A673 (cell line): ENCODE data around the gene ADH1A. TPM values are rescaled to one million over a fixed set of nuclear protein-coding genes. Genes with fewer than 3 reads are reported as not detected.
"Not testable (repeated sequence)": the region's sequence is repeated elsewhere in the genome, so short reads cannot be mapped to it uniquely, and the experiment has no call there.

Experiments used
- BruUV-seq: library from RNA; stranded (reverse); fragments of 400-500 nt; replicated peaks from 2 replicates; lab custom pipeline; 2021; lab: Mats Ljungman, UMichigan
- CTCF ChIA-PET: fragments of 300-600 bp; sonication (Branson Sonifier 250); formaldehyde crosslinking; loops from one replicate; lab custom pipeline; 2022; ENCODE audit warnings: antibody characterized with exemption; lab: Charles Lee
- POLR2A ChIA-PET: fragments of 300-600 bp; sonication (Branson Sonifier 250); formaldehyde crosslinking; loops from one replicate; lab custom pipeline; 2022; ENCODE audit warnings: antibody characterized with exemption; ENCODE audit not compliant: low non-redundant PET; lab: Charles Lee
- DNase-seq: peaks from one replicate; pipeline ENCODE4 v3.0.0-alpha.2; 2015; ENCODE audit warnings: low spot score
- H3K27ac ChIP-seq: fragments of 200-600 bp; sonication (generic); 2 replicates; pipeline ENCODE4 v1.5.1; 2016; ENCODE audit warnings: mixed run types, low read depth, mild to moderate bottlenecking, mixed read lengths, antibody characterized with exemption, low read length; ENCODE audit not compliant: poor library complexity, severe bottlenecking
- H3K27me3 ChIP-seq: fragments of 200-600 bp; sonication (generic); replicated peaks from 2 replicates; pipeline ENCODE4 v1.6.1; 2017; ENCODE audit warnings: mixed run types, low read depth, mild to moderate bottlenecking, mixed read lengths, antibody characterized with exemption, low read length; ENCODE audit not compliant: insufficient read depth, poor library complexity
- H3K36me3 ChIP-seq: fragments of 200-600 bp; sonication (generic); 2 replicates; pipeline ENCODE4 v1.6.1; 2016; ENCODE audit warnings: mixed run types, mild to moderate bottlenecking, mixed read lengths, antibody characterized with exemption, low read length; ENCODE audit not compliant: insufficient read depth, poor library complexity, severe bottlenecking
- H3K4me1 ChIP-seq: fragments of 200-600 bp; sonication (generic); 2 replicates; pipeline ENCODE4 v1.6.1; 2017; ENCODE audit warnings: mixed run types, mild to moderate bottlenecking, mixed read lengths, antibody characterized with exemption, low read length; ENCODE audit not compliant: insufficient read depth, poor library complexity, severe bottlenecking
- H3K4me3 ChIP-seq: fragments of 200-600 bp; sonication (generic); 2 replicates; pipeline ENCODE4 v1.5.1; 2016; ENCODE audit warnings: low read depth, mixed run types, mild to moderate bottlenecking, mixed read lengths, low read length; ENCODE audit not compliant: poor library complexity, severe bottlenecking
- H3K9me3 ChIP-seq: fragments of 200-600 bp; sonication (generic); 2 replicates; pipeline ENCODE4 v1.6.1; 2016; ENCODE audit warnings: mixed run types, low read depth, mild to moderate bottlenecking, mixed read lengths, antibody characterized with exemption, low read length; ENCODE audit not compliant: poor library complexity, severe bottlenecking
- CTCF ChIP-seq: fragments of 300-800, 200-600 bp; sonication (generic); conservative IDR thresholded peaks from 2 replicates; pipeline ENCODE4 v1.5.1; 2017; ENCODE audit warnings: low read depth, mild to moderate bottlenecking, antibody characterized with exemption, low read length, moderate library complexity, mixed read lengths
- EZH2 ChIP-seq: fragments of 200-600 bp; sonication (generic); IDR thresholded peaks from 2 replicates; pipeline ENCODE4 v1.6.1; 2017; ENCODE audit warnings: borderline replicate concordance, low read depth, mild to moderate bottlenecking, mixed read lengths, antibody characterized with exemption, low read length; ENCODE audit not compliant: poor library complexity, severe bottlenecking
- intact Hi-C: fragments of 100-400 bp; cut with micrococcal nuclease; formaldehyde crosslinking; loops from one replicate; pipeline ENCODE4 v1.10.0; 2022; ENCODE audit not compliant: unreplicated experiment
- total RNA-seq: library from RNA; stranded (reverse); gene quantifications from 2 replicates; pipeline ENCODE4 v1.2.3, GENCODE V29; 2021

ADH1A gene
- total RNA-seq, 1 experiment from 2014 or later = not detected

DNA sequence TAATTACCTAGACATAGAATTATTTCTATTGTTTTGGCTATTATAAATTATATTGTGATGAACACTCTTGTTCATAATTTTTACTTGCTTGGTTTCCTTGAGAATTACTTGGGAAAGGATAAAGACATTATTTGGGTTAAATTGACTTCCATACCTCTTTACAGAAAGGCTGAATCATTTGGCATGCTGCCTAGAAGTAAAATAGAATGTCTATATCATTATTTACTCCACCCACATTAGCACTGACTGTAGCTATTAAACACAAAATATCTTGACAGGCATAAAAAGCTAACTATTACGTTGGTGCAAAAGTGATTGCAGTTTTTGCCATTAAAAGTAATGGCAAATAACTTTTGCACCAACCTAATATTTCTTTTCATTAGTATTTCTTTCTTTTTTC lies 42.1 kb downstream of the ADH1A start:
- no peak for TF ChIP-seq EZH2
- no peak for TF ChIP-seq CTCF
- no TSS peak for BruUV-seq

GRCh38 chr4:99235955-99236354 lies 54.8 kb downstream of the ADH1A start:
- no peaks in the 10 kb centered on the region for H3K4me1 ChIP-seq
- no peak overlapping the region for H3K27ac ChIP-seq
- TF ChIP-seq CTCF (no peak), EZH2 (no peak)
- no peaks in the 10 kb centered on the region for H3K36me3 ChIP-seq
- ChIA-PET CTCF (no interaction called here), POLR2A (no interaction called here)
- intact Hi-C loops = no loop called here
- no peak overlapping the region for H3K4me3 ChIP-seq
- no TSS peak for BruUV-seq
- H3K9me3 ChIP-seq = no peaks in the 10 kb centered on the region
- H3K27me3 ChIP-seq = peaks cover 5% of the 10 kb centered on the region
- no peak for DNase-seq

More for the DNA sequence above, 42.1 kb downstream of the ADH1A start:
- POLR2A ChIA-PET = no interaction called here
- Histone ChIP-seq H3K4me3 (no peak overlapping the region), H3K27me3 (no peaks in the 10 kb centered on the region), H3K4me1 (no peaks in the 10 kb centered on the region), H3K9me3 (no peaks in the 10 kb centered on the region), H3K36me3 (no peaks in the 10 kb centered on the region), H3K27ac (no peak overlapping the region)
- CTCF ChIA-PET = no interaction called here
- intact Hi-C loops = no loop called here
- peak; percentile 9 for DNase-seq

DNA sequence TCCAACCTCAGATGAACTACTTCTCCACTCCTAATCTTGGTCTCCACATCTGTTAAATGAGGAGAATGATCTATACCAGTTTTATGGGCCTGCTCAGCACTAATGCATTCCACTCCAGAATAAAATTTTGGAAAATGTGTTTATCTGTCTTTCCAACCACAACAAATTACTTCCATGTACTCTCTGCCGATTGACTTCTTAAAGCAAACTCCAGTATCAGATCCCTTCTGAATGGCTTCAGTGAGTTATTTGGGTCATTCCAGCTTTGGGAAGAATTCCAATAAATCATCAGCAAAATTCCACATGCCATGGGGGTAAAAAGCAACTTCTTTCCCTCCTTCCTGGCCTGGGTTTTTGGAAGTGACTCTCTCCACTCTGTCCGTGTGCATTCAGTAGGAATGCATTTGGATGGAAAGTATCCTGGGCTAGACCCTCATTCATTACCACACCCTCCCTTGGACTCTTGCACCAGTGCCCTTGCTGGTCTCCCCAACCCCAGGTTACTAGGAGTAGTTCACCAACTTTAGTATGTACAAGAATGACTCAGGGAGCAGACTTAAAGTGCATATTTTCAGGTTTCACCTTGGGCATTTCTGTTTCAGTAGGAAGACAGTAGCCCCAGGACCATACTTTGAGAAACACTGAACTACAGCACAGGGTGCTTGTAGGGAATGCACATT lies 56.3 kb downstream of the ADH1A start:
- H3K4me1 ChIP-seq = no peaks in the 10 kb centered on the region
- H3K4me3 ChIP-seq = no peak overlapping the region
- POLR2A ChIA-PET = no interaction called here
- BruUV-seq = no TSS peak
- no peaks in the 10 kb centered on the region for H3K9me3 ChIP-seq
- H3K27ac ChIP-seq = no peak overlapping the region
- DNase-seq = no peak
- peaks cover 5% of the 10 kb centered on the region for H3K27me3 ChIP-seq
- no peaks in the 10 kb centered on the region for H3K36me3 ChIP-seq
- intact Hi-C loops = no loop called here
- CTCF ChIA-PET = no interaction called here
- TF ChIP-seq CTCF = no peak
- no peak for TF ChIP-seq EZH2

- H3K27me3 ChIP-seq, H3K9me3 ChIP-seq, H3K4me3 ChIP-seq, H3K27ac ChIP-seq, DNase-seq, H3K4me1 ChIP-seq, POLR2A ChIA-PET, BruUV-seq, intact Hi-C loops, CTCF ChIA-PET, H3K36me3 ChIP-seq: not testable (repeated sequence)
These were observed 57.4 kb downstream of the ADH1A start for GRCh38 chr4:99233397-99233796.

DNA sequence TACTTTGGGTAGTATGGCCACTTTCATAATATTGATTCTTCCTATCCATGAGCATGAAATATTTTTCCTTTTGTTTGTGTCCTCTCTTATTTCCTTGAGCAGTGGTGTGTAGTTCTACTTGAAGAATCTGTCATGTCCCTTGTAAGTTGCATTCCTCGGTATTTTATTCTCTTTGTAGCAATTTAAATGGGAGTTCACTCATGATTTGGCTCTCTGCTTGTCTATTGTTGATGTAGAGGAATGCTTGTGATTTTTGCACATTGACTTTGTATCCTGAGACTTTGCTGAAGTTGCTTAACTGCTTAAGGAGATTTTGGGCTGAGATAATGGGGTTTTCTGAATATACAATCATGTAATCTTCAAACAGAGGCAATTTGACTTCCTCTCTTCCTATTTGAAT lies 62.1 kb downstream of the ADH1A start:
- intact Hi-C loops, H3K27me3 ChIP-seq, CTCF ChIA-PET, BruUV-seq, H3K27ac ChIP-seq, H3K4me1 ChIP-seq, H3K4me3 ChIP-seq, POLR2A ChIA-PET, DNase-seq, H3K9me3 ChIP-seq, H3K36me3 ChIP-seq: not testable (repeated sequence)
